HT-29 (cell line): ENCODE data around the gene JAZF1. TPM values are rescaled to one million over a fixed set of nuclear protein-coding genes. Genes with fewer than 3 reads are reported as not detected.

ENCODE experiments used
- DNase-seq: peaks from one replicate; pipeline ENCODE4 v3.0.0-alpha.2; 2015; ENCODE audit warnings: low spot score
- total RNA-seq: library from RNA; depleted of rRNA; stranded (reverse); fragments of >200 nt; shearing (Covaris generic); gene quantifications from 2 replicates; pipeline ENCODE4 v1.2.3, GENCODE V29; 2014

JAZF1 gene
- total RNA-seq, 1 experiment from 2014 or later, result not detected

DNA sequence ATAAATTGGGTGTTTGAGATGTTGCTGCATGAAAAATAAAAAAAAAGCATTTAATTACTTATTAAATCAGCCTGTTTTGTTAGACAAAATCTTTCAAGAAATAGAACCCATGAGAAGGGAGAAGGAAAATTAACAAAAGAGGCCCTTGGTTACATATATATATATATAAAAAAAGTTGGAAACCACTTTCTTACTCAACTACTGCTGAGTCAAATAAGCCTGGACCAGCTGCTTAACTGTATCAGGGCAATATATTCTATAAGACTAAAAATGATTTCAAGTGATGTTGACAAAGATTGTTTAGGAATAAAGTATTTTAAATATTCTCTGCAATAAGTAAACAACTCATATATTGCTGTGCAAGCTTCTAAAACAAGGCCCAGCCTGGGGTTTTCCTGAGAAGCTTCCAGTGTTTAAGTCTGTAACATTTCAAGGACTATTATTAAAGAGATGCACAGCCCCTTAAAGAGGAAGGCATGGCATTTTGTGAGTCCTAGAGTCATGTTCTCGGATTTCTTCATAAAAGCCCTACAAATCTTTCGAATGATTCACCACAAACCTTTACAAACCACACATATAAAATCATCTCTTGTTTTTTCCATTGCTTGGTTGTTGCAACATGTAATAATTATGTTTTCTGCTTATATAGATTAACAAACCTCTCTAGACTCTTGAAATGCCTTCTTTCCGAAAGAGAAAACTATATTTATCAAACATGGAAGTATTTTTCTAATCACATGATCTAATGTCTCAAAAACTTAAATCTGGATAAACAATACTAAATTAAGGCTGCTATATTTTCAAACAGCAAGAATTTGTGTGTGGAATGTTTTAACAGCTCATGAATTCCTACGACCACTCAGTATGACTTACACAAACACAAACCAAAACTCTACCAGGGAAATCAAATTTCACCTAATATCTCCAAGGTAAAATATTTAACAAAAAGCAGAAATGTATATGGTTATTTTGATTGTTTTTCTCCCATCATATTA is 14.3 kb downstream of the JAZF1 start:
- no peak for DNase-seq

DNA sequence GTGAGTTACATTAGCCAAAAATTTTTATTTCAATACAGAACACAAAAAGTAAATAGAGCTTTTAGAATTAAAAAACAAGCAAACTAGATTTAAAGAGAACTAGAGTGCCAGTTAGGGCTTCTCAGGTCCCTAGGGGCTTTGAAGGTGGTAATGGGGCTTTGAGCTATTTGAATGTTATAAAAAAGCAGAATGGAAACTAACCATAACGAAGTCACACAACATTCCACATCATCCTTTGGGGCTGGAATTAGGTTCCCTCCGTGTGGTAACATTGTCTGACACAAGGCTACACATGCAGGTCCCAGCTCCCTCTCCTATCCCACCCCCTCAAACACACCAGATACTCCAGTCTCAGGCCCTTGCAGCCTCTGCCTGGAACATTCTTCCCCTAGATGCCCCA is 15.3 kb downstream of the JAZF1 start:
- no peak for DNase-seq

DNA sequence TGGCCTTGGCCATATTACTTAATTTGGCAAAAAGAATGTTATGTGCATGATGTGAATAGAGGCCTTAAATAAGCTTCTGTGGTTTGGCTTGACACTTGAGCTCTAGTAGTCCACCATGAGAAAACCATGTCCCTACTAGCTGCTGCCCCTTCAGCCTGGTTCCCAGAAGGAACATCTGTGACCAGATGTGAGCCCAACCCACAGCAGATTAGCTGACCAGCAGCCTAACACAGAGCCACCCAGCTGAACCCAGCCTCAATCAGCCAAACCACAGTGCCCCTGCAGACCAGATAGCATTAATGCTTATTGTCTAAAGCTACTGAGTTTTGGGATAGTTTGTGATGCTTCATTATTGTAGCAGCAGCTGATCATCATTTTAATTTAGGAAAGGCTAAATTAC is 16.6 kb downstream of the JAZF1 start:
- no peak for DNase-seq

DNA sequence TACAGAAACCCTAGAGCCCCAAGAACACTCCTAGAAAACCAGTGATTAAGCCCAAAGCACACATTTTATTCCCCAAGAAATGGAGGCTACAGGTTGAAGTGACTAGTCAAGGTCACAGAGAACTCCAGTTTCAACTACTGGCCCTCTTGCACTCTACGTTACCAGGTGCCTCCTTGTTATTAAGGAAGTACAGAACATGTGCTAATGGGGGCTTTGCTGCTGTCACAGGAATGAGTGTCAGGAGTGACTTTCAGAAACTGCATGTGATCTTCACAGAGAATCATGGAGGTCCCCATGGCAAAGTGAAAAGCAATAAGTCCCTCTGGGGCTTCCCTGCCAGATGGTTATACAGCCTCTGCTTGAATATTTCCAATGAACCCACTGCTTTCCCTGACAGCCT is 19.3 kb downstream of the JAZF1 start:
- no peak for DNase-seq

DNA sequence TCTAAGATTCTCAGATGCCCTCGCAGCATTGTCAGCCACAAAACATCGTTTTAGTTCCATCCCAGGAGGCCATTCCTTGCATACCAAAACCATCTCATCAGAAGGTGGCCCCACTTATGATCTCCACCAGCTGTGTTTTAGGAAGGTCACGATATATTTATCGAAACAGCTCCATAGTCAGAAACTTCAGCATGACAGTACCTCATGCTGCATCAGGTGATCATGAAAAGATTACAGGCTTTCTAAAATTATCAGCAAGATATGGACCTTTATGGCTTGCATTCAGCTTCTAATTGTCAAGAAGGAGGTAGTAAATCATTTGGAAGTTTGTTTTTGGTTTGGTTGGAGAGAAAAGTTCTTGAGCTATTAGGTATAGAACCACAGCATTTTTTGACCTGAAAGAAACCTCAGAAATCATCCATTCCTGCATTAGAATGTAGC is 20.0 kb downstream of the JAZF1 start:
- no peak for DNase-seq

DNA sequence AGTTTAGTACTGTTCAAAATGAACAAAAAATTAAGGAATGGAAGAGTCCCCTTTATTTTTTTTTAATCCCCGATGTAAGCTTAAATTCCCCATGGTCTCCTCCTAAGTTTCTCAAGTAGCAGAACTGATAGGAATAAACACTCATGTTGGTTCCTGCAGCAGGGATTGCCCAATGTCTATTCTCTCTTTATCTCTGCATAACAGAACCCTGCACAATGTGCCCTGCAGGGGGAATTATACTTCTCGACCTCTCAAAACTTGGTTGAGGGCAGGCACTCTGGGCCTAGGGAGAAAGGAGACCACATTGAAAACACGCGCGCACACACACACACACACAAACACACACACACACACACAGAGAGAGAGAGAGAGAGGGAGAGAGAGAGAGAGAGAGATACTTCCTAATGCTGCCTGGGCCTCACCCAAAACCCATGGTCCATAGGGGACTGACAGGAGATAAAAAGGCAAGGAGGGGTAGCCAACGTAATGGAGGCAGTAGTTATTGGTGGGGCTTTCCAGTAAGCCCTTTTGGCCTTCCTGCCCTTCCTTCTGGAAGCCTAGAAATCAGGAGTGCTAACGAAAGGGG is 22.7 kb downstream of the JAZF1 start:
- no peak for DNase-seq

DNA sequence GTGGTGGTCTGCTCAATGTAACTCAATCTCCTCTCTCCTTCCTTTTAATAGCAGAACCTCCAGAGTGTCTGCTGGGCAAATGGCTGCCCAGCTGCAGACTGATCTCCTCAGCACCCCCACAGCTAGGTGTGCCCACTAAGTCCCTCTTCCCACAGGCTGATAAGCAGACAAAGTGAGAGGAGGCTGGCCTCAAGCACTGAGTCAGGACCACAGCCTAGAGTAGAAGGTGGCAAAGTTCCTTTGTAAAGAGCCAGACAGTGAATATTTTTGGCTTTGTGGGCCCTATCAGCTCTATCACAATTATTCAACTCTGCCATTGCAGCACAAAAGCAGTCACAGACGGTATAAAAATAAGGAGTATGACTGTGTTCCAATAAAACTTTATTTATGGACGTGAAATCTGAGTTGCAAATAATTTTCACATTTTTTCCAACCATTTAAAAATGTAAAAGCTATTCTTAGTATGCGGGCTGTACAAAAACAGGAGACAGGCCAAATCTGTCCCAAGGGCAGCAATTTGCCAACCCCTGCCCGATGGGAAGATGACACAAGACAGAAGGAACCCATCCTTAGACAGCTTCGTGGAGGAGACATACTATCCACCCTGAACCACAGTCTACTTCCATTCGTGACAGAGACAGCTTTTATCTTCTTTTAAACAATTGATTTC is 23.4 kb downstream of the JAZF1 start:
- DNase-seq, result no peak

DNA sequence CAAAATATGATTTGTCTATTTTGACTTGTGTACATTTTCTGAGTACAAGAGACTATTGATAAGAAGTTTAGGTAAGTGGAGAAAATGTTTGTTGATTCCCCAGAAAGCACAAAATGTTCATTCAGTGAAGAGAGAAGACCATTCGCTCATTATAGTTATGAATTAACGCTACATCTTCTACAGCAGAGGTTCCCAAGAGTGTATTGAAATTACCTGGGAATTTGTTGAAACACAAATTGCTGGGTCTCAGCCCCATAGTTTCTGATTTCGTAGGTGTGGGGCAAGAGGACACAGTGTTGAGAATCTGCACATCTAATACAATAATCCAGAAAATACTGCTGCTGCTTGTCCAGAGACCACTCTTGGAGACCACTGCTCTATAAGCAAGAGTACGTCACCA is 24.2 kb downstream of the JAZF1 start:
- DNase-seq, result no peak

DNA sequence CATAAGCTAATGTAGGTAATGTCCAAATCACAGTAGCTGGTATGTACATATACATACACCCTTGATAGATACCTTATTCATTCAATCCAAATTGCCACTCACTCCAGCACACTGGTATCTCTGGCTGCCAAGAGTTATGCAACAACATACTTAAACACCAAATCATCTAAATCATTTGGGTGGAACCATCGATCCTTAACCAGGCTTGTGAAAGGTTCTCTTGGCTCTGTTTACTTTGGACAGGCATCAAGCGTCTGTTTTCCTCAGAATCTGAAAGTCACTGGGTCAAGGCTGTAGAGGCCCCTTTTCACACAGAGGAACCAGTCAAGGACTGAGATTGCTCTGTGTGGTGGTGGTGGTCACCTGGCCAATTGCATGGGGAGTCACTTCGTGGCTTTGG is 24.6 kb downstream of the JAZF1 start:
- no peak for DNase-seq

DNA sequence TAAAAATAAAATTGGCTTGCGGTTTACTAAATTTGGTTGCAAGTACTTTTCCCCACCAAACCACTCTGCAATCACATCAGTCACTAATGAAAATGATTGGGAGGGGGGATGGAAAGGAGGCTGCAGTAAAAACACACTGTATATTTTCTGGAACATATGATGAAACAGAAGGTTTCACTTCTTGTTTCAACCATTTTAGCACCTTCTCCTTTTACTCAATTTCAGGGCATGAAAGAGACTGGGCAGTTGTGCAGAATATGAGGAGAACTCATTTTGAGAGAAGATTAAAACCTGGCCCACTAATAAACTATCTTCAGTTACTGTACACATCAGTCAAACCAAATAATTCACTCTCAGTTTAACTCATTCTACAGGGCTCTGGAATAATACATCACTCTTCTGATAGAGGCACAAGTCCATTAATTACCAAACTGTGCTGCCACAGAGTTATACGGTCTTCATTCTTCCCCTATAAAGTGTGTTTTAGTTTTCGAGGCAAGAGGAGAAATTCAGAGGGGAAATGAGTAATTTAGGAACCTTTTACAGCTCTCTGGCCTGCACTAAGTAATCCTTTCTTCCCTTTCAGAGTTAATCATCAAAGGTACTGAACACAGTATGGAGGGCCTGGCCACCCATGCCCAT is 25.5 kb downstream of the JAZF1 start:
- no peak for DNase-seq

DNA sequence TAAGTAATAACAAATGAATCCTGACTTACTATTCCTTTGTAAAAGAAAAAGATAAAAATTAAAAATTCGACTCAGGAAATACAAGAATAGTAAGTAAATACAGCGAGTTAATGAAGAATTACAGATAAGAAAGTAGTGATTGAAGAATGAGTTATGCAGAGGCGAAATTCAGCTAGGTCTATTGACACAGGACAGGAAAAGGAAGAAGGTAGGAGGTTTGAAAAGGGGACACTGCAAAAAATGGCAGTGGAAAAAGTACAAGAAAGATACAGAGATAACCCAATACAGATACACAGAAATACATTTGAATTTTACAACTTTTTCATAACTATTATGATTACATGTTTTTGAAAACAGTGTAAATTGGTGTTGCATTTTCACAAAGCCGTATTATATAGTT is 28.0 kb downstream of the JAZF1 start:
- no peak for DNase-seq

DNA sequence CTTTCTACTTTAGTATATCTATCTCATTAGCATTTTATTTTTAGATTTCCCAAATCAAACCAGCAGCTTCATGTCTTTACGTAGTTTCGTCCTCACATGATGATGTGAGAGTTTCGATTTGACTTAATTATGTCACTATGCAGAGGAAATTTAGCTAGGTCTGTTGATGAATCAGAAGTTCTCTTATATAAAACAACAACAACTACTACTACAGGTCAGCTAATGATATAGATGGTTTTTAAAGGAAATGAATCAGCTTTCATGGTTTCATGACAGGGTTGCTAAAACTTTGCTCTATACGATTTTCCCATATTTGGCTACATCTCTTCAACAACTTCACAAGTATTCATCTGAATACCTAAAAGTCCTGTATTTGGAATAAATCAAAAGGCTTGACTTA is 28.6 kb downstream of the JAZF1 start:
- DNase-seq, result no peak

DNA sequence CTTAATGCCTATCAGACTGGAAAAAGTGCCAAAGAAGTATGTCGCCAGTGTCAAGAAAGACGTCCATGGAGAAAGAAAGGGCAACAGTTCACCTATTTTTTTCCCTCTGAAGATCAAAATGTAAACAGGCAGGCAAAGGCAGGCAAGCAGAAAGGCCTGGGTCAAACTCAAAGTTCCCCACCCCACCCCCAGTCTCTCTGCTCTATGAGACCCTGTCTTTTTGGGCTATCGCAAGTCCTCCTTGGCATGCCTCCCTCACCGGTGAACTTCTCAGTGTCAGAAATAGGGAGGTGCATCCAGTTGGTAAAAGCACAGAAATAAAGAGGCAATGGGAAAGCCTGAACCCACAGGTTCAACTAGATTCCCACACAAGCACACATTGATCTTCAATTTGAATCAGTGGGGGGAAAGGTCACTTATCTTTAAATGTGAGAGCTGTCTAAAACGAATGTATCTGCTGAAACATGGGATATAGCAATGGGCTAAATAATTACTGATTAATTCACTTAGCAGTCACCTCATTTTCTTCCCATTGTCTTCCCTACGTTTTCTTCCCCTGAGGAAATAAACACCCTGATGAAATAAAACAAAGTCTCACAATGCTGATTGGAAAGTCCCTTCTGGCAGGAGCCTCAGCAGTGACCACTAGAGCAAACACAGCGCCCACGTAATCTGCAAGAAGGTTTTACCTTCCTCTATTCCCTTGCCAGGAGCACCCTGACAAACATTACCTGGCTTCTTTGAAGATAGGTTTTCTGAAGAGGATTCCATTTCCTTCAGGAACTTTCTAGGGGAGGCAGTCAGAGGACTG is 31.1 kb downstream of the JAZF1 start:
- no peak for DNase-seq

DNA sequence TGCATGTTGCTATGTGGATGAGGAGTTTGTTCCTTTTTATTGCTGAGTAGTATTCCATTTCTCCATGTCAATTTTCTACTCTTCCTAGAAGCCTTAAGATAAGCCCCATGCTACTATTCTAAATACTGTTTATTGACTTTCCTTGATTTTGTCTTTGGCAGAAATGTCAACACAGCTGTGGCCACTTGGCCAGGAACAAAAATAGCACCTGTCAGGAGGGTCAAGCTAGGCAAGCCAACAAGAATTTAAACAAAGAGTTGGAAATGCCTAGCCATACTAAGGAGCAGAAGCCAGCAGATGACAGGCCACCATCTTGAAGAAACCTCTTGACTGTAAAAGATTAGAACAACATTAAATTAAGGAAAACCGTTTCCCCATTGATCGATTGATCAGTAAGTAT is 34.7 kb downstream of the JAZF1 start:
- no peak for DNase-seq

DNA sequence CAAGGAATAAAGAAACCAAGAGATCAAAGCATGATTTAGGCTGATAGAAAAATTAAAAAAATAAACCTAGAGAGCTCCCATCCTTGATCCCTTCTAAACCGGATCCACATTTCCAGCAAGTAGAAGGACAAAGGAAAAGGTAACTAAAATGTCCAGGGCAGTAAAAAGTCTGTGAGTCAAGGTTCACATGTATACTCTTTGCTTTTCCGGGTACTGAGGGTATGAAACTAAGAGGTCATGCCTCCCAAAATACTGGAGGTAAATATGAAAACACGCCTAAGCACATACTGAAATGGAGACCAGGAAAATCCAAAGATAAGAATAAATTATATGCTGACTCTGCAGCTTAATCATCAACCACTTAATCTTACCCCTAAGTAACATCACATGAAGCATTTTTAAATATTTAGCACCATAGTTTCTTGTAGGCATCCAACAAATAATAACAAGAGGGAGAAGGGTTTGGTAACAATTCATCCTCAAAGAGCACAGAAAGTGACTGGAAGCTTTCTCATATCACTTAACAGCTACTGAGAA is 35.4 kb downstream of the JAZF1 start:
- no peak for DNase-seq

DNA sequence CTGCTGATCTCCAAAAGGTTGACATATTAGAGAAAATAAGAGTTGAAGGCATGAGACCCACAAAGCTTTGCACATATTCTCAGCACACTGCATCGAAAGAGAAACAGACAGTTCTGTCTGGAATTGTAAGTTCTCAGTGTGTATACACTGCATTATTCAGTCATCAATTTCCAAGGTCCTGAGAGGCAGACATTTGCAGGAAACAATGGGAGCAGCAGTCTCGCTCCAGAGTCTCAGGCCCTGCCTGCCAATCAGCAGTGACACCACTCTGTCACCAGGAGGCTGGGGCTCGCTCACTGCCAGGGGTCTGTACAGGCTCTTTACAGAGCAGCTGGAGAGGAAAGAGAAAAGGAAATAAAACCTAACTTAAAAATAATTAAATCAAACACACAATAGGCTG is 36.3 kb downstream of the JAZF1 start:
- DNase-seq, result no peak

DNA sequence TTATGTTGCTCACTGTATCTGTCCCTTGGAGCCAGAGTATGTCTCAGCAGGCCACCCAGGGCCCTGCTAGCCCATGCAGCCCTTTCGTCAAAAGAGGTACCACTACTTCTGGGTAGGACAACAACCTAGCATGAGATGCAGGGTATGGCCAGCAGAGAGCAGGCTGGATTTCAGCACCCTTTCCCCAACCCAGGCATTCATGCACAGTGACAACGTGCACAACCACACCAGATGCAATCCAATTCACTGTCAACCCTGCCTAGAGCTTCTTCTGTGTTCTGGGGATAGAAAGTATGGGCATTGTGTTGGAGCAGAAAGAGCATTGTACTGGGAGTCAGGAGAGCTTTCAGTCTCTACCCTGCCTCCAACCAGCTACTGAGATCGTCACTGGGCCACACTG is 37.9 kb downstream of the JAZF1 start:
- DNase-seq, result no peak

DNA sequence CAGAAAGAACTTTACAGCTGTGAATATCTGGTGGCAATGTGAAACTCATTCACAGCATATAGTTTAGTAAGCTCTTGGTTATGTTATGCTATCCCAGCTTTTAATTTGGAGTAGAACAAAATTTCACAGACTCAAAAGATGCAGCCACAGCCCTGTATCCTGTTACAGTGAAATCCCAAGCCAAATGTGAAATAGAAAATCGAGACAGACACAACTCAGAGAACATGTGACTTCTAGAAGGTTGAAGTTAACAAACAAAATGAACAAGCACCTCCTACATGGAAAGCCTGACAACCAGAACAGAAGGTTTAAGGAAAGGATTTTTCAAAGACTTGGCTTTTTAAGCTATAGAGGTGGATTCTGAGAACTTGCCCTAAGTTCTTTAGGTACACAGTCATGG is 39.6 kb downstream of the JAZF1 start:
- no peak for DNase-seq

DNA sequence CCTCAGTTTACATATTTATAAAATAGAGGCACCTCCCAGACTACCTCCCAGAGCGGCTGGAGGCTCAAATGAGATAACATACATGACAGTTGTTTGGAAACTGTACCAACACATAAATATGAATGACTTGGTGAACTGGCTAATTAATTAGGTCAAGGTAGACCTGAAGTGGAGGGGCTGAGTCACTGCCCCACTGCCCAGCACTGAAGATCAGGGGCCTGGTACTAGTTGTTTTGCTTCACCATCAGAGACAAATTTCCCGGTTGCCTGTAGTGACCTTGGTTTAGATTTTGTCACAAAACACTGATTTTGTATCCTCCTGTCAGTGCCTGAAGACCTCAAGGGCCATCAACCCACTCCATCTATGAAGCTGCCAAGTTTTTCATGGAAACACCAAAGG is 41.8 kb downstream of the JAZF1 start:
- DNase-seq, result no peak

DNA sequence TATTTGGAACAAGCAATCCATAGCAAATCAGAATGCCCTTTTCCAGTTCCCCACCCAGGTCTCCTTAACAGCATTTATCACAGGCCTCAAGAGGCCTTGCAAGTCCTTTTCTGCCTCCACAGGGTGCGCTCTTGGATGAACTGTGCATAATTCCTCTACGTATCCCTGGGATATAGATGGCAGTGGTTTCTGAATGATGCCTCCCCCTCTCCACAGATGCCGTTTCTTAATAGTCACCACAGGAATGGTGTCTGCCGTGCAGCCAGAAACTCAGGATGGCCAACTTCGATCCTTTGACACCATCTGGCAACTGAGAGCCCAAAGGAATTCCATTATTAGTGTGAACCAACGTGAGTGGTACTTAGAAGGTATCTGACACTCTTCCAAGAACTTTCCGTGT is 43.1 kb downstream of the JAZF1 start:
- no peak for DNase-seq

DNA sequence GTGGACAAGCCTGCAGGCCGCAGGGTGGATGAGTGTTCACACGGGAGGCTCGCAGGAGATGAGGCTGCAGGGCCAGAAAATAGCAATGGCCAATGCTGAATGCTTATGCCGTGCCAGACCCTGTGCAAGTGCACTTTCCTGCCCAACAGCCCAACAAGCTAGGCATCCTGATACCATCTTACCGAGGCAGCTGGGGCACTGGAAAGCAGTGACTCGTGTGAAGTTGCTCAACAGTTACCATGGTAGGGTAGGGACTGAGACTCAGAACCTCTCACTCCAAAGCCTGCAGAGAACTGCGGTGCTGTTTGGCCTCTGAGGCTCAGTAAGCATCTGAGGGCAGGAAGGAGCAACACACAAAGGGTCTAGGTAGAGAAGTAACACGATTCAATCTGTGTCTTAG is 43.7 kb downstream of the JAZF1 start:
- no peak for DNase-seq
